HG02970 (cell line): ENCODE results near the gene SYT2.
"Not testable (repeated sequence)": the region's sequence is repeated elsewhere in the genome, so short reads cannot be mapped to it uniquely, and the experiment has no call there.

ENCODE experiments used
- ATAC-seq: cut with Tn5 transposase; IDR thresholded peaks from one replicate; pipeline ENCODE4 v1.9.1; 2021; ENCODE audit warnings: mild to moderate bottlenecking, moderate library complexity, moderate number of reproducible peaks; ENCODE audit not compliant: unreplicated experiment, low FRiP score

The SYT2 gene

DNA sequence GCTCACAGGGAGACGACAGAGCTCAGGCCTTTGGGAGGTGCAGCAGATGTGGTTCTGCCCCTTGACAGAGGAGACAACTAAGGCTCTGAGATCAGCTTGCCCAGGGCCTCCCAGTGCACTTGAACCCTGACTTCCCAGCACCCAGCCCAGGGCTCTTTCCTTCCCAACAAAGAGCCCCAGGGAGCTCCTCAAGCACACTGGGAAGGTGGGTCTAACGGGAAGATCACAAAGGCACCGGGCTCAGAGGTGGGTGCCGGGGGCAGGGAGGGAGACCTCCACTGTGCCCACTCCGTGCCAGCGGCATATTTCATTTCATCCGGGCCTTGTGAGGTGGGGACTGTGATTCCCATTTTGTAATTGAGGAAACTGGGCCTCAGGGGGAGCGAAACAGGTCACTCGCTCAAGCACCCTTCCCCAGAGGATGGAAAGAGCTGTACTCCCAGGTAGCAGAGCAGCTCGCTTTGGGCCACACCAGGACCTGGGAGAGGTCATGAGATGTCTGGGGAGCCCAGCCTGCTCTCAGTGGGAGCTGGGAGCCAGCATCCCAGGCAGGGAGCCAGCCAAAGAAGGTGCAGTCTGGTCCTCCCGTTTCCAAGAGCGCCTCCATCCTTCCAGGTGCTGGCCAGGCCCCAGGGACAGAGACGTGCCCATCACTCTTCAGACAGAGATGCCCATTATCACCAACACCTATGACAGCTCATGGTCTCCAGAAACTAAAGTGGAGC lies 82.3 kb downstream of the SYT2 start:
- no peak for ATAC-seq

DNA sequence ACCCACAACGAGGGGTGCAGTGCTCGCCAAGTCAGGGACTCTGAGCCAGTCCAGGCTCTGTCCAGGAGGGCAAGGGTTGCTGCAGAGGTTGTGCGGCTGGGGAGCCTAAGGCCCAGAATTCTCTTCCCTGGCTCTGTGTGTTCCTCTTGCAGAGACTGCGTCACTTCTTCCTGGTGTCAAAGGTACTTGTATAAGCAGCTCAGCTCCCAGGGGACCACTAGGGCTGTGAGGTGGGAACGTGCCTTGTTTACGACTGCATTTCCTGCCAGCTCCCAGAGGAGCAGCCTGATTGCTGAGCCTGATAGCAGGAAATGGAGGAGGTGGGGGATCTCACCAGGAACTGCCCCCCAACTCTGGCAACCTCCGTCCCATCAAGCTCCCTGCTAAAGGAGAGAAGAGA lies 83.2 kb downstream of the SYT2 start:
- ATAC-seq = not testable (repeated sequence)

DNA sequence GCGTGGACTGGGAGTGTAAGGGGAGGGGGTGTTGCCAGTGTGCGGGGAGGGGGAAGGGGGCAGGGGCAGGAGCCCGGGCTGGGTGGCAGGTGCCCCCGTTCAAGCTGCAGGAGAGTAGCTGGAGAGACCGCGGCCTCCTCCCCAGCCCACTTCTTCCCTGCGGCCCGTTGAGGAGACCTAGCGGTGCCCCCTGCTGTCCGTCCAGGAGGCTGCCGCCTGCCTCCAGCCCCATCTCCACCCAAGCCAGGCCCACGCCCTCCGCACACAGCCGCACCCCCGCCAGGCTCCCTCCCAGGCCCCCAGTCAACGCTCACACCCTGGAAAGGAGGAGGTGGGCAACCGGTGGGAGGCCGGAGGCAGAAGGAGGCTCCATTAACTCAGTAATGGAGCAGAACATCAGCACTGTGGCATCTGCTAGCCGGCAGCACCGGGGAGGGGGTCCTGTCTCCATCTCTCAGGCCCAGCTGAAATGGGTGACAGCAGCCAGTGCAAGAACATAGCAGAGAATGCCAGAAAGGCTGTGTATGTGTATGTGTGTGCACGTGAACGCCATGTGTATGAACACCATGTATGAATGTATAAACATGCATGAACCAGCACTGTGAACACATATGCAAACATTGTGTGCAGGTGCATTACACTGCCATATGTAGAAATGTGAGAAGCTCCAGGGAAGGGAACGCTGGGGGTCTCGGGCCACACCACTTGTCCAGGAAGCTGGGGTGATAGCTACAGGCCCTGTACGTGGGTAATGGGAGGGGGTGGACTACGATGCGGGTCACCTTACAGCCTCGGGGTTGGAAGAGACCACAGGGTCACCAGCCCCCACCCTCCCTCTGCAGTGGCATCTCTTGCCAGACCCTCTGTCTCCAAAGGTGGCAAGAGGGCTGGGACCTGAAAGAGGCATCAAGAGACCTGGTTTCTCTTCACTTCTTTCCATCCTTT lies 84.6 kb downstream of the SYT2 start:
- ATAC-seq = no peak

DNA sequence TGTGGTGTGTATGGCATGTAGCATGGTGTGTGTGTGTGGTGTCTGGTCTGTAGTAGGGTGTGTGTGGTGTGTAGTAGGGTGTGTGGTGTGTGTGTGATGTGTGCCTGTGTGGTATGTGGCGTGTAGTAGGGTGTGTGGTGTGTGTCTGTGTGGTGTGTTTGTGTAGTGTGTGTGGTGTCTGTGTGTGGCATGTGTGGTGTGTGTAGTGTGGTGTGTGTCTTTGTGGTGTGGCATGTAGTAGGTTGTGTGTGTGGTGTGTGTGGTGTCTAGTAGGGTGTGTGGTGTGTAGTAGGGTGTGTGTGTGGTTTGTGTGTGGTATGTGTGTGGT lies 85.5 kb downstream of the SYT2 start:
- ATAC-seq = no peak

DNA sequence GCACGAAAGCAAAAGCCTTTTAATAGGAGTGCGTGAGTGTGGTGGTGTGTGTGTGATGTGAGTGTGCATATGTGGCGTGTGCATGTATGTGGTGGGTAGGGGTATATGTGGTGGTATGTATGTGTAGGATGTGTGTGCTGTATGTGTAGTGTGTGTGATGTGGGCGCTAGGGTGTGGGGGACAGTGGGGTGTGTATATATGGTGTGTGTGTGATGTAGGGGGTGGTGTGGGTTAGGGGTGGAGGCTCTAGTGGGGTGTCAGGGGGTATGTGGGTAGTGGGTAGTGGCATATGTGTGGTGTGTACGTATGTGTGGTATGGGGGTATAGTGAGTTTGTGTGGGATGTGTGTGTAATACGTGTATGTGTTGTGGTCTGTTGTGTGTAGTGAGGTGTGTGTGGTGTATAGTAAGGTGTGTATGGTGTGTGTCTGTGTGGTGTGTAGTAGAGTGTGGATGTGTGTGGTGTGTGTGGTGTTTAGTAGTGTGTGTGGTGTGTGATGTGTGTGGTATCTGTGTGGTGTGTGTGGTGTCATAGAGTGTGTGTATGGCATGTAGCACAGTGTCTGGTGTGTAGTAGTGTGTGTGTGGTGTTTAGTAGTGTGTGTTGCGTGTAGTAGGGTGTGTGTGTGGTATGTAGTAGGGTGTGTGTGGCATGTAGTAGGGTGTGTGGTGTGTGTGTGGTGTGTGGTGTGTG lies 86.0 kb downstream of the SYT2 start:
- ATAC-seq = no peak

GRCh38 chr1:202623476-202623875 lies 86.8 kb downstream of the SYT2 start:
- not testable (repeated sequence) for ATAC-seq

DNA sequence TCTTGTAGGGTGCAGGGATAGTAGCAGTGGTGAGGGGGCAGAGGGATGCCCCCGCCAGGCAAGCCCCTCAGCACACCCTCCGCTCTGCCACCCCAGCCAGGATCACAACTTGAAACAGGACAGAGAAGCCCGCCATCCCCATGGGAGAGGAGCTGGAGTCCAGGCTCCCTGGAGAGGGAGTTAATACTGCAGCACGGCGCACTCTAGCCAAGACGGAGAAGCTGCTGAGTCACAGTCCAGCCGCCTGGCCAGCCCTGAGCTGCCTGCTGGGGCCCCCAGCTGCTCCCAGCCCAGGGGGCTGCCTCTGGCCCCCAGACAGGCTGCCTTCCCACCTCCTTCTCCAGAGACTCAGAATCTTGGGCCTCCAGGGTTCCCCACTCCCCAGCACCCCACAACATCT lies 87.2 kb downstream of the SYT2 start:
- ATAC-seq = no peak

GRCh38 chr1:202622388-202622787 lies 87.9 kb downstream of the SYT2 start:
- no peak for ATAC-seq

DNA sequence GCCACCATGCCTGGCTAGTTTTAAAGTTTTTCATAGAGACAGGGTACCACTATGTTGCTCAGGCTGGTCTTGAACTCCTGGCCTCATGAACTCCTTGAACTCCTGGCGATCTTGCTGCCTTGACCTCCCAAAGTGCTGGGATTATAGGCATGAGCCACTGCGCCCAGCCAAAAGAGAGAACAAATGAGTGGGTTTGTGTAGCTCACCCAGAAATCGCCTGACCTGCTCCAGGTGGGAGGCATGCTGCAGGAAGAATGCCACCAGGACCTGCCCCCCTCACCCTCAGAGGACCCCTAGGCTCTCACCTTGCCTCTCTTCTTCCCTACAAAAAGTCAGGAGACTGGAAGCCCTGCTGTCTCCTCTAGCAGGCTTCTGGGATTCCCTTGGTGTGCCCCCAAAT lies 88.8 kb downstream of the SYT2 start:
- no peak for ATAC-seq

DNA sequence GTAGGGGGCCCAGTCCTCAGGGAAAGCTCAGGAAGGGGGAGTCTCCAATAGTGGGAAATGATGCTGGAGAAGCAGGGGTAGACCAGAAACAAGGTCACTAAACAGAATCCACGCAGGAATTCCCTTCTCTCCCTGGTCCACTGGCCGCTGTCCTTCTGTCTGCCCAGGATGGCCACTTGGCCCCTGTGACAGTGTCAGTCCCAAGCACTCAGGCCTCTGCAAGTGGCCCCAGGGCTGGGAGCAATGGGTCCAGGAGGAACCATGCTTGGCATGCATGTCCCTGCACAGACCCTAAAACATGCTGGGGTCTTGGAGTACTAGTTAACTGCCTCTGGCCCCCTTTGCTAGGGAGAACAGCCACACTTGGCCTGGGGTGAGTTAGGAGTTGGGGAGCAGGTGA lies 90.2 kb downstream of the SYT2 start:
- not testable (repeated sequence) for ATAC-seq

GRCh38 chr1:202619505-202619904 lies 90.7 kb downstream of the SYT2 start:
- no peak for ATAC-seq

DNA sequence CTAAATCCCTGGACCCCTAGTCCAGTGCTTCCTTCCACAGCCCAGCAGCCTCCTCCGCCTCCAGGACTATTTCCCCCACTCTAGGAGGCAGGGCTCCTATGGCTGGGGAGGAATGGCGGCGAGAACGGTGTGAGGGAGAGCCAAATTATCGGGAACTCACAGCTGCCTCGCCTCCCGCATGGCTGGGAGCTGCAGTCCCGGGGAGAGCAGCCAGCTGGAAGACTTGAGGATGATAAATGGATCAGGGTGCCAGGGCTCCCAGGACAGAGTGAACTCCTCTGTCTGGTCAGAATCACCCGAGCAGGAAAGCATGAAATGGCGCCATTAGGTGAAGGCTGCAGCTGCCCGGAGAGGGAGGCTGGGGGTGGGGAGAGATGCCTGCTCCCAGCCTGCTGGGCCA lies 91.2 kb downstream of the SYT2 start:
- ATAC-seq = not testable (repeated sequence)

GRCh38 chr1:202616355-202616915 lies 93.8 kb downstream of the SYT2 start:
- ATAC-seq = peak; percentile 3

DNA sequence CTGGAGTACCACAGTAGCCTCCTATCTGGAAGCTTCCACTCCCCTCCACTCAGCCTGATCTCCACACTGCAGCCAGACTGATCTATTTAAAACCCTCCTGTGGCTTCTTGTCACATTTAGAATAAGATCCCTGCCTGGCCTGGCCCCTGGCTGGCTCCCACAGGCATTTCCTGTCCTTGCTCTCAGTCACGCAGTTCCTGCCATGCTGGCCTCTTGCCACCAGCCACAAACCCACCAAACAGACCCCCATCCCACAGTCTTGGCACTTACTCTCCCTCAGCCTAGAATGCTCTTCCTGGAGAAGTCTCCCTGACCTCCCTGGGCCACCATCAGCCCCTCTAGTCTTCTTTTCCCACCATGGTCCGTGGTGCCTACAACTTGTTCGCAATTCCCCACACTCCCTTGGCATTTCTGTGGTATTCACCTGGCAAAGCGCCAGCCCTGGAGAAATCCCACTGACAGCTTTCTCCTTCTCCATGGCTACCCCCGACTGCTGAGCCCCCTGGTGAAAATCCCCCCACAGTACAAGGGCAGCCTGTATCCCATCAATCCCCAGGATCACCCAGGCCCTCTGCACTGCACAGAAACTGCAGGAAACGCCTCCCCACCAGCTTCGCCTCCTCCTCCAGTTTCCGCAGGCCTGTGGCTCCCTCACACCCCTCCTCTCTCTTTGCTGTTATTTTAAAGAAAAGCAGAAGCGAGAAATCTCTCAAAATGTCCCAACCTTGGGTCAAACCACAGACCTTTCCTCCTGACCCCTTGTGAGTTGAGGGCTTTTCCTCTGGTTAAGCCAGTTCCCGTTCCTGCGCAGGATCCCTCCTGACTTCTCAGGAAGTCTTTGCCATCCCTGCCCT lies 94.5 kb downstream of the SYT2 start:
- peak; percentile 57 for ATAC-seq

GRCh38 chr1:202615208-202615500 lies 95.1 kb downstream of the SYT2 start:
- not testable (repeated sequence) for ATAC-seq

DNA sequence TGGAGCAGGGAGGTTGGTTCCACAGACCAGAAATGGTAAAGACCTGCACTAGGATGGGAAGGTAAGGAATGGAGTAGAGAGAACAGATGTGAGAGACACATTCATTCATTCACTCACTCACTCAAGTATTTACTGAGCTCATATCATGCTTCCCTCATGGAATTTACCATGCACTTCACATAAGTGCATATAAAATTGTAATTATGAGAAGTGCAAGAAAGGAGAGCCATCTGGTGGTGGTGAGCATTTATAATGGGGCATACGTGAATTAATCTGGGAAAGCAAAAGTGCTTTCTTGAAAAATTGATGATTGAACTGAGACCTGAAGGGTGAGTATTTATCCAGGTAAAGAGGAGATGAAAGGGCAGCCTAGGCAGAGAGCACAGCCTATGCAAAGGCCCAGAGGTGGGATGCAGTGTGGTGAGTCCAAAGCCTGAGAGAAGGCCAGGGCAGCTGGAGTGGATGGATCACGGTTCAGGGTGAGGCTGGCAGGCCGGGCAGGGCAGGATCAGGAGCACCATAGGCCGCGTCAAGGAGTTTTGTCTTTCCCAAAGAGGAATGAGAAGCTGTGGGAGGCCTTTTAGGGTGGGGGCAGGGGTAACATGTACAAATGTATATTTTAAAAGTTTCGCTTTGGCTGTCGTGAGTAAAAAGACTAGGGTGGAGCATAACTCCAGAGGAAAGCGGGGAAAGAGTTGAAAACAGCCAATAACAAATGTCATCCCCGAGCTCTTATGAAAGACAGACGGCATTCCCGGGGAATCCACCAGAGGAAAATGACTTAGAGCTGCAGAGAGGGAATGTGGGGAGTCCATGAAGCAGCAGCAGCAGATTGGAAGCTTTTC lies 95.7 kb downstream of the SYT2 start:
- not testable (repeated sequence) for ATAC-seq

DNA sequence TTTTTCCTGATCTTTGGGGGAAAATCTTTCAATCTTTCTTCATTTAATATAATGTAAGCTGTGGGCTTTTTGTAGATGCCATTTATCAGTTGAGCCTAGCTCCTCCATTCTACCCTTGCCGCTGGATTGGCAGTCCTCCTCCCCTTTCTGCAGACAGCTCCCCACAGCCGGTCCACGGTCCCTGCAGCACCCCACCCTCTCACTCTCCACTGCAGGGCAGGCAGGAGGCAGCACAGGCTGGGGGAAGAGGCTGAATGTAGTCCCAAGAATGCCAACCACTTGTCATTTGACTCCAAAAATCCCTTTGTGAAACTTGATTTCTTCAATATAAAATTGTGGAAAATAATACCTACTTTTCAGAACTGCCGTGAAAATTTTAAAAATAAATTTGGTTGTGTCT lies 96.7 kb downstream of the SYT2 start:
- ATAC-seq = no peak

DNA sequence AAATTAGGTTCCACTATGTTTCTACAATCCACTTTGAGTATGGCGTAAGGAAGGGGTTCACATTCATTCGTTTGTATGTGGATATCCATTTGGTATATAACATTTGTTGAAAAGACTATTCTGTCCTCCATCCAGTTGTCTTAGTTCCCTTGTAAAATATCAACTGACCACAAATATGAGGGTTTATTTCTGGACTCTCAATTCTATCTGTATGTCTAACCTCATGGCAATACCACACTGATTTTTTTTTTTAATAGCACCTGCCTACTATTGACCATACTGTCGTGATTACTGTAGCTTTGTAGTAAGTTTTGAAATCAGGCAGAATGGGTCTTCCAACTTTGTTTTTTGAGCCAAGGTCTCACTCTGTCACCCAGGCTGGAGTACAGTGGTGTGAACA lies 98.2 kb downstream of the SYT2 start:
- ATAC-seq = not testable (repeated sequence)

- no peak for ATAC-seq
Observed at GRCh38 chr1:202605515-202605914, 104.7 kb downstream of the SYT2 start.
